ENCODE data around the gene PDCD7. TPM values are rescaled to one million over a fixed set of nuclear protein-coding genes. Genes with fewer than 3 reads are reported as not detected.

The PDCD7 gene
- total RNA-seq, 1 experiment from 2014 or later = 29.1 TPM

DNA sequence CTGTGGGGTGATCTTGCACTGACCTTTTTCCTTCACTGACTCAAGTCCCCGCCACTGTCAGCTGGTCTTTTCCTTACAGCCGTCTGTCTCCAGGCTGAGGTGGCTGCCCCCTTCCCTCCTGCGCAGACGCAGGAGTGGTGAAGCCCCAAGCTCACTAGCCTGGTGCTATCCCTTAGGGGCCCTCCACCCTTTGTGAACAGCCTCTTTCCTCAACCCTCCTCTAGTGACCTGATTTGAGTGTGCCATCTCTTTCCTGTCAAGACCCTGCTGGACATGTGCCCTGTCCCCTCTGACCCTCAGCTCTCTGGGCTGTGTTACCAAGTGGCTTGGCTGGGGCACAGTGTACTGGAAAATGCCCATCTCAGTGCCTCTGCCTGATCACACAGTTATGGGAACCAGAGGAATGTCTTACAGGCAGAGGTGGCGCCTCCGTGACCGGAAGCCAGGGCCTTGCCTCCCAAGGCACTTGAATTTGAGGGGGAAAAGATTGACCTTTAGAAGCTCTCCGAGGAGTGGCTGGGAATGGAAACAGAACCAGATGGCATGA is 48.3 kb downstream of the PDCD7 start:
- no peak overlapping the region for H3K27ac ChIP-seq
- CTCF ChIA-PET = interaction anchor here (0.6 kb wide), 1 partner anchor 38 kb away, joined by 8 read pairs; no protein-coding TSS in a partner anchor
- no peak for DNase-seq
- no peaks in the 10 kb centered on the region for H3F3A ChIP-seq (ENCODE audit: insufficient read depth, low read depth)
- no peaks in the 10 kb centered on the region for H3K36me3 ChIP-seq (ENCODE audit: low read depth)
- no peaks in the 10 kb centered on the region for H3K4me1 ChIP-seq (replicated peaks; ENCODE audit: insufficient read depth)
- POLR2A ChIA-PET (ENCODE audit: unreplicated experiment) = interaction anchor here (0.7 kb wide), 1 partner anchor 40 kb away, joined by 3 read pairs; the partner anchor contains the start of gene SLC51B
- no peak overlapping the region for H2AFZ ChIP-seq
- no peak overlapping the region for H3K4me3 ChIP-seq
- H3K9me3 ChIP-seq (ENCODE audit: insufficient read depth, low read depth) = no peaks in the 10 kb centered on the region
- no peaks in the 10 kb centered on the region for H3K79me2 ChIP-seq (ENCODE audit: low read depth)
- no peak overlapping the region for H3K4me2 ChIP-seq
- intact Hi-C loops (cut with micrococcal nuclease; ENCODE audit: unreplicated experiment) = no loop called here
- no peaks in the 10 kb centered on the region for H3K9me2 ChIP-seq (ENCODE audit: insufficient read depth)
- peaks cover 3% of the 10 kb centered on the region; the same call in 1 of the 2 replicates for H3K27me3 ChIP-seq (ENCODE audit: insufficient read depth, low read depth)
- TF ChIP-seq CTCF (conservative IDR thresholded peaks at IDR 0.05) (no peak), EZH2 (IDR thresholded peaks at IDR 0.05; ENCODE audit: low read depth) (no peak)
- BruUV-seq (replicated peaks) = no TSS peak
- H4K20me1 ChIP-seq (ENCODE audit: insufficient read depth) = no peaks in the 10 kb centered on the region

DNA sequence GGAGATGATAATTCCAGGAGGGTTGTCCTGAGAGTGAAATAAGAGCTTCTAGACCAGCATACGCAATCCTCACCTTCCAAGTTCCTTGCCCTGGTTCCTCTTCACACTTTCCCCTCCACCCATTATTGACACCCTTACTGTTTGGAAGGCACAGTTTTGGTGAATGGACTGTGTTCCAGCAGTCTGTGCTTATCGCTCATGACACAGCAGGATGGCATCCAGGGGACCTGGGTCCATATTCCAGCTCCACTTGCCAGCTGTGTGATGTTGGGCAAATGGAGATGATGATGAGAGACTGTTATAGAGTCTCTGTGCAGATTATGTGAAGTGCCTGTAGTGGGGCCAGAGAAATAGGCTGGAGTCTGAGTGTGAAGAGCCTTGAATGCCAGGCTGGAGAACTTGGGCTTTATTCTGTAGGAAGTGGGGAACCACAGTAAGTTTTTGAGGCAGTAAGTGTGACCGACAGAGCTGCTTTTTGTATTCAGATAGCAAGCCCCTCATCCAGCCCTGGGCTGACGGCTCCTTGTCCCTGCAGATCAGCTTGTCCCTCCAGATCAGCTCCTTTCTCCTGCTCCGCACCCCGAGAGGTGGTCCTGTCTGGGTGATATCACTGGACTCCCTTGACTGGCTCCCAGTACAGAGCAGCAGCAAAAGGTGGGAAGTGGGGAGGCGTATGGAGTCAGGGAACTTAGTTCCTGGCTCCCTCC is 49.0 kb downstream of the PDCD7 start:
- Histone ChIP-seq H3K36me3 (ENCODE audit: low read depth) (no peaks in the 10 kb centered on the region), H3F3A (ENCODE audit: insufficient read depth, low read depth) (no peaks in the 10 kb centered on the region), H3K27ac (no peak overlapping the region), H3K27me3 (ENCODE audit: insufficient read depth, low read depth) (peaks cover 3% of the 10 kb centered on the region; the same call in 1 of the 2 replicates), H3K4me1 (replicated peaks; ENCODE audit: insufficient read depth) (no peaks in the 10 kb centered on the region), H4K20me1 (ENCODE audit: insufficient read depth) (no peaks in the 10 kb centered on the region), H3K9me3 (ENCODE audit: insufficient read depth, low read depth) (no peaks in the 10 kb centered on the region), H2AFZ (no peak overlapping the region), H3K79me2 (ENCODE audit: low read depth) (no peaks in the 10 kb centered on the region), H3K9me2 (ENCODE audit: insufficient read depth) (no peaks in the 10 kb centered on the region), H3K4me2 (no peak overlapping the region), H3K4me3 (no peak overlapping the region)
- intact Hi-C loops (cut with micrococcal nuclease; ENCODE audit: unreplicated experiment) = no loop called here
- BruUV-seq (replicated peaks) = no TSS peak
- TF ChIP-seq EZH2 (IDR thresholded peaks at IDR 0.05; ENCODE audit: low read depth) (no peak), CTCF (conservative IDR thresholded peaks at IDR 0.05) (no peak)
- no peak for DNase-seq
- ChIA-PET POLR2A (ENCODE audit: unreplicated experiment) (interaction anchor here (0.7 kb wide), 1 partner anchor 39 kb away, joined by 3 read pairs; the partner anchor contains the start of gene SLC51B), CTCF (interaction anchor here (0.5 to 0.6 kb wide), 3 partner anchors 18 to 38 kb away, joined by 3 to 8 read pairs (median 6); no protein-coding TSS in a partner anchor)

DNA sequence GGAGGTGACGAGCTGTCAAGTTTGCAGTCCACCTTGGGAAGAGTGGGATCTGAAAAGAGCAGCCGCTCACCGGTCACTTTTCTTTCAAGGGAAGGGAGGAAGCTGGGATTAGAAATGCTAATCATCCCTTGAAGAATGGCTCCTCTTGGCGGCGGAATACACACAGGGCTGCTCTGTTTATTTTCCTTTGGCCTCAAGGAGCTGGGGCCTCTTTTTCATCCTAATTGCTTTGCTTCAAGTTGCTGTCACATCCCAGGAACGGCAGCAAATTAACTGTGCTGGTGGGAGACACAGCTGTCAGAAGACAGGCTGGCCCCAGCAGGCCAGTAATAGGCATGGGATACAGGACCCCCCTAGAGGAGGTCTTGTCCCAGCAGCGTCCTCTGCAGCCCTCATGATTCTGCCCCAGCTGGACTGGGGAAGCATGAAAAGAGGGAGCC is 50.3 kb downstream of the PDCD7 start:
- no peak for DNase-seq
- POLR2A ChIA-PET (ENCODE audit: unreplicated experiment) = no interaction called here

More for the DNA sequence above, 50.3 kb downstream of the PDCD7 start:
- TF ChIP-seq CTCF (conservative IDR thresholded peaks at IDR 0.05) (no peak), EZH2 (IDR thresholded peaks at IDR 0.05; ENCODE audit: low read depth) (no peak)
- H3F3A ChIP-seq (ENCODE audit: insufficient read depth, low read depth) = no peaks in the 10 kb centered on the region
- CTCF ChIA-PET = interaction anchor here (0.7 kb wide), 1 partner anchor 215 kb away, joined by 3 read pairs; no protein-coding TSS in a partner anchor
- no peaks in the 10 kb centered on the region for H4K20me1 ChIP-seq (ENCODE audit: insufficient read depth)
- no peak overlapping the region for H3K4me3 ChIP-seq
- H3K27ac ChIP-seq = no peak overlapping the region
- no peaks in the 10 kb centered on the region for H3K4me1 ChIP-seq (replicated peaks; ENCODE audit: insufficient read depth)
- H2AFZ ChIP-seq = no peak overlapping the region
- H3K4me2 ChIP-seq = no peak overlapping the region
- no peaks in the 10 kb centered on the region for H3K36me3 ChIP-seq (ENCODE audit: low read depth)
- peaks cover 3% of the 10 kb centered on the region; the same call in 1 of the 2 replicates for H3K27me3 ChIP-seq (ENCODE audit: insufficient read depth, low read depth)
- no TSS peak for BruUV-seq (replicated peaks)
- no peaks in the 10 kb centered on the region for H3K79me2 ChIP-seq (ENCODE audit: low read depth)
- no peaks in the 10 kb centered on the region for H3K9me2 ChIP-seq (ENCODE audit: insufficient read depth)
- no peaks in the 10 kb centered on the region for H3K9me3 ChIP-seq (ENCODE audit: insufficient read depth, low read depth)
- intact Hi-C loops (cut with micrococcal nuclease; ENCODE audit: unreplicated experiment) = no loop called here
